Hematopoietic multipotent progenitor cell treated with erythropoietin and hydrocortisone succinate and interleukin-3 and kit ligand, for 17 days (in vitro differentiated cells): Measurements from ENCODE around the gene PDE2A.

Experiments
- DNase-seq: peaks from one replicate; pipeline ENCODE4 v3.0.0-alpha.2; 2015; ENCODE audit warnings: low spot score

PDE2A gene

DNA sequence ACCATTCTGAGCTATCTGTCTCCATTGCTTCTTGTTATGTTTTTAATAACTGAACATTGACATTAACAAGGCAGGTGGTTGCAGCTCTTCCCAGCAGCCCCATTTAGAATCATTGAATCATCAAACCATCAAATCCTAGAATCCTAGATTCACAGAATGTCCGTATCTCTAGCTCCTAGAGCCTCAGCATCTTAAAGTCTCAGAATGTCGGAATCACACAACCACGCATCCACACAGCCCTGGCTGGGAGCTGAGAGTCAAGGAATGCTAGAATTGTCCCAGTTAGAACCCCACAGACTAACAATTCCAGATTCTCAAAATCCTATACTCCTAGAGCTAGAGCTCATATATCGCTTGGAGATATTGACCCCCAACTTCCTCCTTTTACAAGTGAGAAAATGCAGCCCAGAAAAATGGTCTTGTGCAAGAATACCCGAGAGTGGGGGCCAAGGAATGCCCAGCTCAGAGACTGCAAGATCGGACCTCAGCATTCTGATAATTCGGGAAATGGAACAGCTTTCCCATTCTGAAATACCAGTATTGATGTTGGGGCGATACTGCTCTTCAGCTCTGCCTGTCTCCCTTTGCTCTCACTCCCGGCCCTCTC is 38.8 kb downstream of the PDE2A start:
- no peak for DNase-seq

DNA sequence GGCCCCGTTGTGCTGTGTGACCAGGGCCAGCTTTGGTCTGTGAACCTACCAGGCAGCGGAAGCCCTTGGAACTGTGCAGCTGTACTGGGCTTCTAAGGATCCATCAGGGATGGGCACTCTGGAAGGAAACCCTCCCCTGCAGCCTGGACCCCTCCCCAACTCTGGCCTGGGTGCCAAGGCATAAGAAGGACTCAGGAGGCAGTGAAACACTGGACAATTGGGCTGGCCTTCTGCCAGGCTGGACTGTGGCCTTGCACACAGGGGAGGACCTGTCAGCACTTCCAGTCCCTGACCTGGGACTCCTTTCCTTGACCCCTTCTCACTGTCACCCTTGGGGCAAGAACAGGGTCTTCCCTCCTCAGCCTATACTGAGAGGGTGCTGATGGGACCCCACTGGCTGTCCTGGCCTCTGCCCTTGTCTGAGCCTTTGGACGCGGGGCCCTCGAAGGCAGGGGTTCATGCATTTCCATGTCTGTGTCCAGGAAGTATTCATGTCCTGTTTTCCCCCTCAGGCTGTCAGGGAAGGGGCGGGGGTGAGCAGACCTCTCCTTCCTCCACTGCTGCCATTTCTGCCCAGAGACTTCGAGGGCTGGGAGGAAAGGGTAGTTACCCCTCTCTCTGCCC is 39.6 kb downstream of the PDE2A start:
- no peak for DNase-seq

- no peak for DNase-seq
Observed at GRCh38 chr11:72634016-72634415, 40.2 kb downstream of the PDE2A start.

DNA sequence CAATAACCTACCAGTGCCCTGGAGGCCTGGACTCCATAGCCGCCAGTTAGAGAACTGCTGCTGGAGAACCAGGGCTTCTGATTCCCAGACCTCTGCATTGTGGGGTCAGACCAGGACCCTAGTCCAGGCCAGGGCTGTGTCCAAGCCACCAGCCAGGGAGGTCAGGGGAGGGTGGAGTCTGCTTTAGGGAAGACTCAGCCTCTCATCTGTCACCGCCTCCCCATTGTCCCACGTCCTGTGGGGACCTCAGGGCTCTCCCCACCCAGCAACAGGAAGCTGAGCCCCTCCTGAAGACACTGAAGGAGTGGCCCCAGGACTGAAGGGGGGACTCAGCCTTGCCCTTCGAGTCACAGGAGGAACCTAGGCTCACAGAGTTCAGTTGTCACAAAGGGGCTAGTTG is 41.2 kb downstream of the PDE2A start:
- no peak for DNase-seq

DNA sequence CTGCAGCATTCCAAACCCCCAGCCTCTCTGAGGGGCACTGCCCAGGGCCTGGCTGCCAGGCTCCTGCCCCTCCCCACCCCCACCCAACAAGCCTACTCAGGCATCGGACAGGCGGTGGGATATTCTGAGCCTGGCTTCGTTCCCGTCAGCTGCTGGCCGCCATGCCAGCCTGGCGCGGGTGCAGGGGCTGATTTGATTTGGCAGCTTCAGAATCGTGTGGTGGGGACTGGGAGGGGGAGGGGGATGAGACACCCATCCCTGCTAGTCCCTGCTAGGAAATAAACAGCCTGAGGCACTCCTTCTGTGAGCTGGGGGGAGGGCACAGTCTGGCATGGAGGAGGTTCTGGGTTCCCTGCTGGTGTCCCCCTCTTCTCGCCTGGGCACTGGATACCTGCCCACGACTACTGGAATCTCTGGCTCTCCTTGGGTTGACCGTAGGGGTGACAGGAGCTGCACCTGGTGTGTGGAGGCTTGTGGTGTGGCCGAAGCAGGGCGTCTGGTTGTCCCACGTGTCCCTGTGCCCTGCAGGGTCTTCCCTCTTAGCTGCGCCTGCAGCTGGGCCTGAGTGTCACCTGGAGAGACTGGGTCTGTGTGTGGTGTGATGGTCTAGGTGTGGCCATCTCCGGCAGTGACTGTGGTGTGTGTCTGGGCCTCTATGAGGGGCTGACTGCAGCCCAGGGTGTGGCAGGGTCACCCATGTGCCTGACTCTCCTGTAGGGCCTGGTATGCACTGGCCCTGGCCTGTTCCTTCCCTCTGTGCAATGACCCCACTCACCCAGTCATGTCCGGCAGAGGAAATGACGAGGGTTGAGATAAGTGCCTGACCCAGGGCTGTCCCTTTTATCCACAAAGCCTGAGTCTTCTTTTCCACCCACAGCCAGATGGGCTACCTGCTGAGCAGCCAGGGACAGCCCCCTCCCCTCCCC is 42.2 kb downstream of the PDE2A start:
- no peak for DNase-seq

GRCh38 chr11:72630104-72630852 is 43.9 kb downstream of the PDE2A start:
- DNase-seq: no peak

DNA sequence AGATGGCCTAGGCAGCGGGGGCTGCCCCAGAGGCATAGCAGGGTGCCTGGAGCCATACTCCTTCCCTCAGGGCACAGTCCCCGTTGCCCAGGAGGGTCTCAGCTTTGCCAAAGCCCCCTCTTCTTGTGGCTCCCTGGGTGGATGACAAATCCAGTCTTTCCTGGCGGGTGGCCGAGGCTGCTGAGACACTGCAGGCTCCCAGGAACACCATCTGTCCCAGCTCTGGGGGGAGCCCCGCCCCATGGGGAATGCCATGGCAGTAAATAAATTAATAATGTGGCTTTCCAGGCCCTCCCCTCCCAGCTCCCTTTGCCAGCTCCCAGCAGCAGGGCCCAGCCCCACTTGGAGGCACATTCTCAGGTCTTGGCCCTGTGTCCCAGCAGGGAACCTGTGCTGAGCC is 45.0 kb downstream of the PDE2A start:
- DNase-seq: no peak

- no peak for DNase-seq
Observed at GRCh38 chr11:72627594-72628281, 46.5 kb downstream of the PDE2A start.

GRCh38 chr11:72626414-72626936 is 47.7 kb downstream of the PDE2A start:
- no peak for DNase-seq

GRCh38 chr11:72625691-72626413 is 48.4 kb downstream of the PDE2A start:
- DNase-seq: no peak

GRCh38 chr11:72624496-72625201 is 49.6 kb downstream of the PDE2A start:
- DNase-seq: no peak

DNA sequence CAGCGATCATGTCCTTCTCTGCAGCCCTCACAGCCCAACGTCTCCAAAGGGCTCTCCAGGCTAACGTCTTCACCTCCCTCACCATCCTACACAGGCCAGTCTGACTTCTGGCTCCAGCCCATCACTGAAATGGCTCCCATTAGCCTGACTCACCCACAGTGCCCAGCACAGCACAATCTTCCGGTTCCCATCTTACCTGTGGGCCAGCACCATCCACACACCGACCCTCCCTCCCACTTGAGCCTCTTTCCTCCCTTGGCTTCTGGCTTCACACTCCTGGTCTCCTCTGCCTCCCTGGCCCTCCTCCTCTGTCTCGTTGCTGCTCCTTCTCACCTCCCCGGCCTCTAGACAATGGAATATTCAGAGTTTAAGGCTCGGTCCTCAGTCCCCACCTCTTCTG is 51.2 kb downstream of the PDE2A start:
- DNase-seq: no peak

- DNase-seq: no peak
Observed at GRCh38 chr11:72621008-72621610, 53.1 kb downstream of the PDE2A start.

- no peak for DNase-seq
Observed at GRCh38 chr11:72618803-72619202, 55.4 kb downstream of the PDE2A start.

GRCh38 chr11:72617080-72617762 is 57.0 kb downstream of the PDE2A start:
- DNase-seq: no peak

- no peak for DNase-seq
Observed at GRCh38 chr11:72616655-72617054, 57.6 kb downstream of the PDE2A start.

DNA sequence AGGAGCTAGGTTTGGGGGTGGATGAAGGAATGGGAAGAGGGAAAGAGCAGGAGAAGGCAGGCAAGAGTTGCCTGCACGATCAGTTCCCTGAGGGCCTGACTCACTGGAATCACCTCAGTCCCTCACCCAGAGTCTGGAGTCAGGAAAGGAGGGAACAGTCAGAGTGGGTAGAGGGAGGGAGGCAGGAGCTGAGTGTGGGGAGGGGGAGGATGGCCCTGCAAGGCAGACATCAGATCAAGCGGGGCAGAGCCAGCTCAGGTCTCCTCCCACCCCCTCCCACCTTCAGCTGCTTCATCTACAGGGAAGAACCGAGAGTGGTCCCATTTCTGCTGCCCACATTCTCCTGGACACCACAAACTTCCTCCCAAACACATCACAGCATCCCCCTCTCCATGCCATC is 58.9 kb downstream of the PDE2A start:
- DNase-seq: no peak

DNA sequence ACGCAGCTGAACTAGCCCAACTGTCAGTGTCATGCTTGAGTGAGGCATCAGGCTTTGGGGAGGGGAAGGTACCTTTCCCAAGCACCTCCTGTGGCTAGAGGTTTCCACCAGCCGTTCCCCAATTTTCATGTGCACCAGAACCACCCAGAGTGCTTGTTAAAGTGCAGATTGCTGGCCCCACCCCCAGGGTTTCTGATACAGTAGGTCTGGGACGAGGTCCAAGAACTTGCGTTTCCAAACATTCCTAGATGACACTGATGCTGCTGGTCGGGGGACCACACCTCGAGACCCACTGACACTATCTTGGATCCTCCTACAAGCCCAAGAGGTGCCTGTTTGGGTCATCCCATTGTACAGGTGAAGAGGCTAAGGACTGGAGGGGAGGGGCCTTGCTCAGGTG is 59.8 kb downstream of the PDE2A start:
- DNase-seq: no peak

GRCh38 chr11:72613977-72614376 is 60.2 kb downstream of the PDE2A start:
- no peak for DNase-seq
